Activated T-cell treated with anti-CD3 and anti-CD28 coated beads for 48 hours (primary cell): ENCODE results near the gene INO80E.

Experiments used
- DNase-seq: peaks from one replicate; pipeline ENCODE4 v3.0.0-alpha.2; 2020; ENCODE audit warnings: low read depth

The INO80E gene

GRCh38 chr16:29975811-29976511 lies 20.1 kb upstream of the INO80E start:
- no peak for DNase-seq

GRCh38 chr16:29977063-29977825 lies 18.8 kb upstream of the INO80E start:
- no peak for DNase-seq

DNA sequence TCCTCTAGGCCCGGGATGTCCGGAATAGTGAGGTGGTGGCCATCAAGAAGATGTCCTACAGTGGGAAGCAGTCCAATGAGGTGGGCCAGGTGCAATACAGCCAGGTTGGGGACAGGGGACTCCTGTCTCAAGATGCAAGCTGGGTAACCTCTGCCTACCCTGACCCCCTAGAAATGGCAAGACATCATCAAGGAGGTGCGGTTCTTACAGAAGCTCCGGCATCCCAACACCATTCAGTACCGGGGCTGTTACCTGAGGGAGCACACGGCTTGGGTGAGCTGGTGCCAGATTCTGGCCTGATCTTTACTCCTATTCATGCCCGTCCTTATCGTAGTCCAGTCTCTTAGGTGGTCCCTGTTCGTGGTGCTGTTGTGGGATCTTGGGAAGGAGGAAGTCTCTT lies 18.0 kb upstream of the INO80E start:
- no peak for DNase-seq

- DNase-seq = no peak
Measured at GRCh38 chr16:29978564-29979270, 17.3 kb upstream of the INO80E start.

DNA sequence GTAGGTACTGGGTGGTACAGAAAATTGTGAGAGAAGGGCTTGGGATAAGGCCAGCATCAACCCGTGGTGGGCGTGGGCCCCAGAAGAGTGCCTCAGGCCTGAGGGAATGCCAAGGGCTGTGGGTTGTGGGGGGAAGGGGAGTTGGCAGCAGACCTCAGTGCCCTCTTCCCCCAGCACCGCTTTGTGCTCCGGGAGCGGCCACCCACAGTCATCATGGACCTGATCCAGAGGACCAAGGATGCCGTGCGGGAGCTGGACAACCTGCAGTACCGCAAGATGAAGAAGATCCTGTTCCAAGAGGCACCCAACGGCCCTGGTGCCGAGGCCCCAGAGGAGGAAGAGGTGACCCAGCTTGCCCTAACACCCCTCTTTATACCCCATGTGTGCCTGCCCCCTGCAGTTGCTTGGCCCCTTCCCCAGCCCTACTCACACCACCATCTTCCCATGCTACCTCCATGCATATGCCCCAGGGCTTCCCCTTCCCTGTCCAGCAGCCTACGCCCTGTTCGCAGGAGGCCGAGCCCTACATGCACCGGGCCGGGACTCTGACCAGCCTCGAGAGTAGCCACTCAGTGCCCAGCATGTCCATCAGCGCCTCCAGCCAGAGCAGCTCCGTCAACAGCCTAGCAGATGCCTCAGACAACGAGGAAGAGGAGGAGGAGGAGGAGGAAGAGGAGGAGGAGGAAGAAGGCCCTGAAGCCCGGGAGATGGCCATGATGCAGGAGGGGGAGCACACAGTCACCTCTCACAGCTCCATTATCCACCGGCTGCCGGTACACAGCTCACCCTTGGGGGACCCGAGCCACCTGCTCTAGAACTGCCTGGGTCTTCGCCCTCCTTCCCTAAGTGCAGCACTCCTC lies 13.3 kb upstream of the INO80E start:
- no peak for DNase-seq

DNA sequence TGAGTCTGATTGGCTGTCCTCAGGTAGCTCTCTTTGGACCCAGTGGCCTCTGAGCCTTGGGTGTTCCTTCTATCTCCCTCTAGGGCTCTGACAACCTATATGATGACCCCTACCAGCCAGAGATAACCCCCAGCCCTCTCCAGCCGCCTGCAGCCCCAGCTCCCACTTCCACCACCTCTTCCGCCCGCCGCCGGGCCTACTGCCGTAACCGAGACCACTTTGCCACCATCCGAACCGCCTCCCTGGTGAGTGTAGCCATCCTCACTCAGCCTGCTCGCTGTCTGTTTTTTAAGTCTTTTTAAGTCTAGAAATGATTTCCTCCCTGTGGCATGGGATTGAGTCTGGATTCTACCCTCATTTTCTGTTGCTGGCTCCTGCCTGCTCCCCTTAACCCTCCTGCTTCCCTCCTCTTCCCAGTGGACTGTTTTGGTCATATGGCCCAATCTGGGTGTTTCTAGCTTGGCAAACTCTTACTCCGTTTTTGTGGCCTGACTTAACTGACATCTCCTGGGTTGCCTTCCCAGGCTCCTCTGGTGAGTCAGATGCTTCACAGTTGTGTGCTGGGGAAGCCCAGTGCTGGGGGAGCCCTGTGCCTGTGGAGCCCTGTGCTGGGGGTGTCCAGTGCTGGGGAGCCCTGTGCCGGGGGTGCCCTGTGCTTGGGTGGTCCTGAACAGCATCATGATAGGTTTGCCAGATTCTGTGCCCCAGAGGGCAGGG lies 12.5 kb upstream of the INO80E start:
- DNase-seq = no peak

- no peak for DNase-seq
Measured at GRCh38 chr16:29984137-29984763, 11.8 kb upstream of the INO80E start.

DNA sequence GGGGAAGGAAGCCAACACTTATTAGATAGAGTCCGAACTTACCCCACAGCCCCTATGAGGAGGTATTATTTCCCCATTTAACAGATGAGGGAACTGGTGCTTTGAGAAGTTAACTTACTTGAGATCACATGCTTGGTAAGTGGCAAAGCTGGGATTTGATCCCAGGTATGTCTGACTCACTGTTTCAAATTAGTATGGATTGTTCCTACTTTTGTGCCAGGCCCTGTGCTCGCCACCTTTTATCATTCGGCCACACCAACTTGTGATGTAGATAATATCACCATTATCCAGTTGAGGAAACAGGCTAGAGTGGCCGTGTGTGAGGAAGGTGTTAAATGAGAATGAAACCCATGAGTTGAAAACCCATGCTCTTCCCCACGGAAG lies 11.3 kb upstream of the INO80E start:
- DNase-seq = no peak

DNA sequence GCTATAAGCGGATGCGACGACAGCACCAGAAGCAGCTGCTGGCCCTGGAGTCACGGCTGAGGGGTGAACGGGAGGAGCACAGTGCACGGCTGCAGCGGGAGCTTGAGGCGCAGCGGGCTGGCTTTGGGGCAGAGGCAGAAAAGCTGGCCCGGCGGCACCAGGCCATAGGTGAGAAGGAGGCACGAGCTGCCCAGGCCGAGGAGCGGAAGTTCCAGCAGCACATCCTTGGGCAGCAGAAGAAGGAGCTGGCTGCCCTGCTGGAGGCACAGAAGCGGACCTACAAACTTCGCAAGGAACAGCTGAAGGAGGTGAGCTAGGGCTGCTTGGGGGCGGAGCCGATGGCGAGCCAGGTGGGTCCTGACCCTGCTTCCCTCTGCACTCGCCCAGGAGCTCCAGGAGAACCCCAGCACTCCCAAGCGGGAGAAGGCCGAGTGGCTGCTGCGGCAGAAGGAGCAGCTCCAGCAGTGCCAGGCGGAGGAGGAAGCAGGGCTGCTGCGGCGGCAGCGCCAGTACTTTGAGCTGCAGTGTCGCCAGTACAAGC lies 10.7 kb upstream of the INO80E start:
- DNase-seq = no peak

- DNase-seq = no peak
Measured at GRCh38 chr16:29986231-29986630, 9.8 kb upstream of the INO80E start.

- no peak for DNase-seq
Measured at GRCh38 chr16:29986931-29987330, 9.1 kb upstream of the INO80E start.

- no peak for DNase-seq
Measured at GRCh38 chr16:29987371-29988085, 8.5 kb upstream of the INO80E start.

DNA sequence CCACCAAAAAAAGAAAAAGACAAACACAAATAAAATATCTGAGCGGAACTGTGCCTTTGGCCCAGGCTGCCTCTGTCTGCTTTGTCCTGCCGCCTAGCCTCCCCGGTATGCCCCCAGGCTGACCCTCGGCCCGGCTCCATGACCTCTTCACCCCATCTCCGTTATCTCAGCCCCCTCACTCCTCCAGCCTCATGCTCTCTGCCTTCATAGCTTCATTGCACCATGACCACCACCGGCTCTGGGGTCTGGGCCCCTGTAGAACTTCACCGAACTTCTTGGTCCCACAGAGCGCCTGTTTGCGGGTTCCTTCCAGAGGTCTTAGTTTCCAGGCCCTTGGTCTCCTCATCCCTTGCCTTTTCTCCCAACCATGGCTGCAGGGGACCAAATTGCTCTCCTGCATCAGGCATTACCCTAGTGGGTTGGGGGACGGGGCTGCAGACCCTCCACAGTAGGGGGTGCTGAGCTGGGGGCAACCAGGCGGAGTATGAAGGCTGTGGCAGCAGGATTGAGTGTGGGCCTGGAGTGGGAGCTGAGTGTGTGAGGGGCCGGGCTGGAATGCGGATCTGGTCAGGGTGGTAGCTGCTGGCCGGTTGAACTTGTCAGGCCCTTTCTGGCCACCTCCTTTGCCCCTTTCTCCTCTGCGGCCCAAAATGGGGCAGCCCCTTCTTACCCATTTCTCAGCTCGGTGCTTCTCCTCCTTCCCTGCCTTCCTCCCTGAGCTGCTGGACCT lies 7.5 kb upstream of the INO80E start:
- no peak for DNase-seq

DNA sequence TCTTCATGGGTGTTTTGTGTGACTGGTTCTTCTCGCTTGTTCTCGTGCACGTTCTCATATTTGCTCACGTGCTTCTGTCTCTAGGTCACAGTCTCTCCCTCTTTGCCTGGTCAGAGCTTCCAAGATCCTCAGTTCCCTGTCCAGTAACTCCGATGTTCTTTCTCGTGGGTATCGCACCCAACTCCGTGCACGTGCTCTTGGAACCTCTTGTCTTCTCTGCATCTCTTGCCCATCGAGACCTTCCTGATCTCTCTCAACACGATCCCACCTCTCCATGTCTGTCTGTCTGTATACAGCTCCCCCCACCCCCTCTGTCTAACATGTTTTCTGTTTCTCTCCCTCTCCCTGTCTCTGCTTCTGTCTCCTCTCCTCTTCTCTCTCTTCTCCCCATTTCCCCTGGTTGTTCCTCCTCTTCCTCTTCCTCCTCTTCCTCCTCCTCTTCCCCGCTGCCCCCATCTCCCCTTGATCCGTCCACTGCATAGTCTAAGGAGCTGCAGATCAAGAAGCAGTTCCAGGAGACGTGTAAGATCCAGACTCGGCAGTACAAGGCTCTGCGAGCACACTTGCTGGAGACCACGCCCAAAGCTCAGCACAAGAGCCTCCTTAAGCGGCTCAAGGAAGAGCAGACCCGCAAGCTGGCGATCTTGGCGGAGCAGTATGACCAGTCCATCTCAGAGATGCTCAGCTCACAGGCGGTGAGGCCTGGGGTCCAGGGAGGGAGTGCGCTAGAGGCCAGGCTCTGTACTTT lies 6.8 kb upstream of the INO80E start:
- no peak for DNase-seq

DNA sequence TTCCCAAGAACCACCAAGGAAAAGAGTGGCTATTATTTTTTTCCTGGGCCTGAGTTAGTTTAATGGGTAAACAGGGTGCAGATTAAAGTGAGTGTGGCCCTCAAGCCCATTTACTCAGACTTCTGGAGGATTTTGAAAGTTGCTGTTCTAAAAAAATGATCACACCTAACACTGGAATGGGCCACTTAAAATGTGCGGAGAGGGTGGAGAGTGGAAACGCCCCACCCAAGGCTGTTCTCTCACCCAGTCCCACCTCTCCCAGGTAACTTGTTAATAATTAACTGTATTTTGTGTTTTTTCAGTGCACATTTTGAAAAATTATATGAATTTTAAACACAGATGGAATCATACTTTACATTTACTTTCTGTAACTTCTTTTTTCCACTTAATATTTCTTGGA lies 6.0 kb upstream of the INO80E start:
- DNase-seq = no peak

- no peak for DNase-seq
Measured at GRCh38 chr16:29990883-29991570, 5.0 kb upstream of the INO80E start.

- no peak for DNase-seq
Measured at GRCh38 chr16:29991571-29991904, 4.5 kb upstream of the INO80E start.

- no peak for DNase-seq
Measured at GRCh38 chr16:29992344-29992967, 3.6 kb upstream of the INO80E start.
